ENCODE measurements around the gene ZBBX. TPM values are rescaled to one million over a fixed set of nuclear protein-coding genes. Genes with fewer than 3 reads are reported as not detected.

The ZBBX gene
- total RNA-seq, 2 donors from 2014 or later = not detected

- DNase-seq (no peak), ATAC-seq (no peak)
- intact Hi-C loops (cut with DNase I, micrococcal nuclease) = no loop called here
Observed at GRCh38 chr3:167198949-167199600, 181.0 kb downstream of the ZBBX start.

Other genes starting within 250 kb of the ZBBX start
- not detected for gene SERPINI2, start 93.7 kb upstream of the ZBBX start, total RNA-seq

Measured in left colon (tissue), 2 donors.